HG02852 (cell line): ENCODE measurements around the gene RRAGB.
"Not testable (repeated sequence)": the region's sequence is repeated elsewhere in the genome, so short reads cannot be mapped to it uniquely, and the experiment has no call there.

Source experiments
- ATAC-seq: cut with Tn5 transposase; IDR thresholded peaks from one replicate; pipeline ENCODE4 v1.9.1; 2021; ENCODE audit warnings: mild to moderate bottlenecking, moderate library complexity; ENCODE audit not compliant: unreplicated experiment

Gene RRAGB, protein sequence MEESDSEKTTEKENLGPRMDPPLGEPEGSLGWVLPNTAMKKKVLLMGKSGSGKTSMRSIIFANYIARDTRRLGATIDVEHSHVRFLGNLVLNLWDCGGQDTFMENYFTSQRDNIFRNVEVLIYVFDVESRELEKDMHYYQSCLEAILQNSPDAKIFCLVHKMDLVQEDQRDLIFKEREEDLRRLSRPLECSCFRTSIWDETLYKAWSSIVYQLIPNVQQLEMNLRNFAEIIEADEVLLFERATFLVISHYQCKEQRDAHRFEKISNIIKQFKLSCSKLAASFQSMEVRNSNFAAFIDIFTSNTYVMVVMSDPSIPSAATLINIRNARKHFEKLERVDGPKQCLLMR

GRCh38 chrX:55717521-55718497 is at the start of gene RRAGB:
RRAGB (plus strand) TSS chrX:55717749; CDS start chrX:55718328, 579 bp downstream.
- ATAC-seq, result peak; percentile 93

DNA sequence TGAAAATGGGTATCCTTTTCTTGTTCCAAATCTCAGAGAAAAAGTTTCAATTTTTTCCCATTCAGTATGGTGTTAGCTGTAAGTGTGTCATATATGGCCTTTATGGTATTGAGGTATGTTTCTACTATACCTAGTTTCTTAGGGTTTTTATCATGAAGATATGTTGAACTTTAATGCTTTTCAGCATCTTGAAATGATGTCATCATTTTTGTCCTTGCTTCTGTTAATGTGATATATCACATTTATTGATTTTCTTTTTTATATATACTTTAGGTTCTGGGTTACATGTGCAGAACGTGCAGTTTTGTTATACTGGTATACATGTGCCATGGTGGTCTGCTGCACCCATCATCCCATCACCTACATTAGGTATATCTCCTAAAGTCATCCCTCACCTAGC is 49.5 kb upstream of the RRAGB start:
- no peak for ATAC-seq

DNA sequence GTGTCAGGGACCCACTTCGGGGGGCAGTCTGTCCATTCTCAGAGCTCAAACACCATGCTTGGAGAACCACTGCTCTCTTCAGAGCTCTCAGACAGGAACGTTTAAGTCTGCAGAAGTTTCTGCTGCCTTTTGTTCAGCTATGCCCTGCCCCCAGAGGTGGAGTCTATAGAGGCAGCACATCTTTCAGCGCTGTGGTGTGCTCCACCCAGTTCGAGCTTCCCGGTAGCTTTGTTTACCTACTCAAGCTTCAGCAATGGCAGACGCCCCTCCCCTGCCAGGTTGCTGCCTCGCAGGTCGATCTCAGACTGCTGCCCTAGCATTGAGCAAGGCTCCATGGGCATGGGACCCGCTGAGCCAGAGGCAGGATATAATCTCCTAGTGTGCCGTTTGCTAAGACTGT is 29.0 kb upstream of the RRAGB start:
- ATAC-seq, result not testable (repeated sequence)

- ATAC-seq, result no peak
These were observed 22.1 kb upstream of the RRAGB start for GRCh38 chrX:55695227-55696018.

GRCh38 chrX:55697381-55697780 is 20.2 kb upstream of the RRAGB start:
- no peak for ATAC-seq

- no peak for ATAC-seq
These were observed 14.9 kb upstream of the RRAGB start for GRCh38 chrX:55702671-55703070.

GRCh38 chrX:55703436-55703835 is 14.1 kb upstream of the RRAGB start:
- ATAC-seq, result not testable (repeated sequence)

DNA sequence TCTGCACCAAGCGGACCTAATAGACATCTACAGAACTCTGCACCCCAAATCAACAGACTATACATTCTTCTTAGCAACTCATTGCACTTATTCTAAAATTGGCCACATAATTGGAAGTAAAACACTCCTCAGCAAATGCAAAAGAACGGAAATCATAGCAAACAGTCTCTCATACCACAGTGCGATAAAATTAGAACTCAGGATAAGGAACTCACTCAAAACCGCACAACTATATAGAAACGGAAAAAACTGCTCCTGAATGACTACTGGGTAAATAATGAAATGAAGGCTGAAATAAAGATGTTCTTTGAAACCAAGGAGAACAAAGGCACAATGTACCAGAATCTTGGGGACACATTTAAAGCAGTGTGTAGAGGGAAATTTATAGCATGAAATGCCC is 12.5 kb upstream of the RRAGB start:
- not testable (repeated sequence) for ATAC-seq

GRCh38 chrX:55709735-55710134 is 7.8 kb upstream of the RRAGB start:
- no peak for ATAC-seq

DNA sequence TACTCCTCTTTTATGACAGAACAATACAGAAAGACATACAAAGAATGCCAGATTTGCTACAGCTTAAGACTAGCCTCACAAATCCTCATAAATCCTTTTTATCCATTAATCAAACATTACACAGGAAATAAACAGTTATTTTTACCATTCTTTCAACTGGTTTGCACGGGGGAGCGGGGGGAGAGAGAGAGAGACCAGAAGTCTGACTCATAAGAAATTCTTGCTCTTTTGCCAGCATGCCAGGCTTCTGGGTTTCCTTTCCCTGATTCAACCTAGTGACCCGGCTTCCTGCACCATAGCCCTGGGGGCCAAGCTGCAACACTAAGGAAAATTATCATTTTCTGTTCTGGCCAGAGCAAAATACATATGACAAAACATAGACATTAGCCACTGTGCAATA is 6.8 kb upstream of the RRAGB start:
- no peak for ATAC-seq

- no peak for ATAC-seq
These were observed 3.9 kb upstream of the RRAGB start for GRCh38 chrX:55713631-55714030.

GRCh38 chrX:55714161-55714560 is 3.4 kb upstream of the RRAGB start:
- no peak for ATAC-seq

GRCh38 chrX:55715847-55716246 is 1.7 kb upstream of the RRAGB start:
- ATAC-seq, result no peak

DNA sequence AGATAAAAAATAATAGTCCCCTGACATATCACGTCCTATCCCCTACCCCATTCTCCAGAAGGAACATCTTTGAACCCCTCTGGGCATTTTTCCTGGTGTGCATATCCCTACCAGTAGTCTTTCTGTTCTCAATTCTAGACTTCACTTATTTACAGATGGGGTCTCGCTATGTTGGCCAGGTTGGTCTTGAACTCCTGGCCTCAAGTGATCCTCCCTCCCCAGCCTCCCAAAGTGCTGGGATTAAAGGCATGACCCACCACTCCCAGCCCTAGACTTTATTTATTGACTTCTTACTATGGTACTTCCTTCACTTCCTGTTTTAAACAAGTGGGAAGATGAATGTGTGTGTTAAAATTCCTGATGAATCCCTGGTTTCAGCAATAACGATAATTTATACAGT is 612 bp upstream of the RRAGB start:
- no peak for ATAC-seq

DNA sequence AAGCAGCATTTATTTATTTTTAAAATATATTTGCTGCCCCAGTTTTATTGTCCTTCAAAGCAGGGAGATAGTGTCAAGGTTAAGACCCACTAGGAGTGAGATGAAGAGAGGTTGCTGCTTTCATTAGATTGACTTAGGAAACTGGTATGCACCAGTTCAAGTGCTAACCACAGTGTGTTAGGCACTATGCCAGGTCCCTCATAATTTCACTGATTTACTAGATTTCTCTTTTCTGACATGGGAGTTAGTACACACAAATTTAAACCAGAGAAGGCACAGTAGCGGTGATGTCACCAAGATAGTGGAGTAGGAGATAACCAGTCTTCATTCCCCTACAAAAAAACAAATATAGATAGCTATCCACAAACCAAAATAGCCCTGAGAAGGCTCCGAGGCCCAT is 14.3 kb downstream of the RRAGB start:
- ATAC-seq, result no peak

GRCh38 chrX:55738969-55739368 is 21.4 kb downstream of the RRAGB start:
- no peak for ATAC-seq

DNA sequence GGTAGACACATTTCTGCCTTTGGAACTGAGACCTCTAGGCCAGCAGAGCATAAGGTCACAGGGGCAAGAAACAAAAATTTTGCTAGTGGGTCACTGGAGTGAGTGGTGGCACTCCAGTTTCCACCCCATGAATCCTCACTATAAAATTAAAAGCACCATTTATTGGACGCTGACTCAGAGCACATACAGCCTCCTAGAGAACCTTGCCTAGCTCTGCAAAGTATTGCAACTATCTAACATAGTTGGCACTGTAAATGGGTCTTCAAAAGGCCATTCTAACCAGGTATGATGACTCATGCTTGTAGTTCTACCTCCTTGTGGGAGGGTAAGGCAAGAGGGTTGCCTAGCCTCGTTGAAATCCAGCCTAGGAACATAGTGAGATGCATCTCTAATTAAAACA is 25.1 kb downstream of the RRAGB start:
- no peak for ATAC-seq

GRCh38 chrX:55748463-55748862 is 30.9 kb downstream of the RRAGB start:
- not testable (repeated sequence) for ATAC-seq

GRCh38 chrX:55750256-55750655 is 32.7 kb downstream of the RRAGB start:
- ATAC-seq, result no peak

GRCh38 chrX:55754861-55755294 is 37.3 kb downstream of the RRAGB start:
- ATAC-seq, result peak; percentile 97

GRCh38 chrX:55758033-55758432 is 40.5 kb downstream of the RRAGB start:
- ATAC-seq, result no peak
